ENCODE measurements around the gene GAPDH.
"Not testable (repeated sequence)": the region's sequence is repeated elsewhere in the genome, so short reads cannot be mapped to it uniquely, and the experiment has no call there.

Gene GAPDH

GRCh38 chr12:6546016-6546415, 11.7 kb downstream of the GAPDH start:
- no peak for DNase-seq

GRCh38 chr12:6547566-6547965, 13.2 kb downstream of the GAPDH start:
- no peak for DNase-seq

GRCh38 chr12:6547987-6548386, 13.7 kb downstream of the GAPDH start:
- DNase-seq: no peak

- DNase-seq: no peak
These were observed 14.2 kb downstream of the GAPDH start for GRCh38 chr12:6548556-6548955.

- peak; percentile 74 to 77 for DNase-seq
These were observed 14.8 kb downstream of the GAPDH start for GRCh38 chr12:6548966-6549683.

GRCh38 chr12:6549684-6550151, 15.4 kb downstream of the GAPDH start:
- DNase-seq: no peak

GRCh38 chr12:6550294-6551062, 16.2 kb downstream of the GAPDH start:
- DNase-seq: peak; percentile 69 to 84

GRCh38 chr12:6551063-6551461, 16.7 kb downstream of the GAPDH start:
- DNase-seq: no peak

GRCh38 chr12:6551496-6552139, 17.3 kb downstream of the GAPDH start:
- DNase-seq: no peak

GRCh38 chr12:6552140-6552551, 17.8 kb downstream of the GAPDH start:
- no peak for DNase-seq

- no peak for DNase-seq
These were observed 18.9 kb downstream of the GAPDH start for GRCh38 chr12:6553051-6553868.

- DNase-seq: peak; percentile 67 to 73
These were observed 20.1 kb downstream of the GAPDH start for GRCh38 chr12:6554168-6555017.

GRCh38 chr12:6555018-6555691, 20.8 kb downstream of the GAPDH start:
- DNase-seq: peak; percentile 54 to 70

GRCh38 chr12:6556496-6556817, 22.1 kb downstream of the GAPDH start:
- not testable (repeated sequence) for DNase-seq

GRCh38 chr12:6556857-6557256, 22.5 kb downstream of the GAPDH start:
- DNase-seq: no peak

GRCh38 chr12:6558014-6558760, 23.9 kb downstream of the GAPDH start:
- peak; percentile 66 to 69 for DNase-seq

- no peak for DNase-seq
These were observed 25.2 kb downstream of the GAPDH start for GRCh38 chr12:6559500-6559899.

- no peak for DNase-seq
These were observed 26.3 kb downstream of the GAPDH start for GRCh38 chr12:6560501-6561205.

GRCh38 chr12:6562881-6563280, 28.6 kb downstream of the GAPDH start:
- no peak for DNase-seq
